HG03095 (cell line): ENCODE data around the gene SPEG.

Experiments used
- ATAC-seq: cut with Tn5 transposase; IDR thresholded peaks from one replicate; pipeline ENCODE4 v1.9.1; 2021; ENCODE audit warnings: moderate library complexity; ENCODE audit not compliant: unreplicated experiment

Gene SPEG

GRCh38 chr2:219442256-219443015 lies 7.8 kb downstream of the SPEG start:
- no peak for ATAC-seq

GRCh38 chr2:219443016-219443696 lies 8.5 kb downstream of the SPEG start:
- no peak for ATAC-seq

- ATAC-seq: no peak
Measured at GRCh38 chr2:219443697-219444023, 9.0 kb downstream of the SPEG start.

- no peak for ATAC-seq
Measured at GRCh38 chr2:219444566-219445091, 10.0 kb downstream of the SPEG start.

GRCh38 chr2:219445220-219445640 lies 10.6 kb downstream of the SPEG start:
- no peak for ATAC-seq

GRCh38 chr2:219446101-219446504 lies 11.5 kb downstream of the SPEG start:
- no peak for ATAC-seq

GRCh38 chr2:219446689-219447088 lies 12.0 kb downstream of the SPEG start:
- ATAC-seq: no peak

GRCh38 chr2:219447242-219448098 lies 12.8 kb downstream of the SPEG start:
- ATAC-seq: no peak

- ATAC-seq: no peak
Measured at GRCh38 chr2:219448099-219448775, 13.6 kb downstream of the SPEG start.

- ATAC-seq: no peak
Measured at GRCh38 chr2:219448776-219449341, 14.2 kb downstream of the SPEG start.

GRCh38 chr2:219449609-219450008 lies 15.0 kb downstream of the SPEG start:
- no peak for ATAC-seq

- ATAC-seq: no peak
Measured at GRCh38 chr2:219451661-219452360, 17.2 kb downstream of the SPEG start.

GRCh38 chr2:219452361-219453317 lies 18.0 kb downstream of the SPEG start:
- no peak for ATAC-seq

GRCh38 chr2:219453671-219454590 lies 19.3 kb downstream of the SPEG start:
- no peak for ATAC-seq

GRCh38 chr2:219455581-219455980 lies 20.9 kb downstream of the SPEG start:
- no peak for ATAC-seq

GRCh38 chr2:219457784-219458369 lies 23.2 kb downstream of the SPEG start:
- ATAC-seq: no peak

GRCh38 chr2:219458996-219459395 lies 24.4 kb downstream of the SPEG start:
- no peak for ATAC-seq
